Stimulated activated CD4-positive, alpha-beta T cell treated with anti-CD3 and anti-CD28 coated beads, Interleukin-4, amount 100 ng/mL, for 1 hour (primary cell): Measurements from ENCODE around the gene POLR3E.
"Not testable (repeated sequence)": the region's sequence is repeated elsewhere in the genome, so short reads cannot be mapped to it uniquely, and the experiment has no call there.

ENCODE experiments used
- DNase-seq: peaks from one replicate; pipeline ENCODE4 v3.0.0-alpha.2; 2020

Gene POLR3E

DNA sequence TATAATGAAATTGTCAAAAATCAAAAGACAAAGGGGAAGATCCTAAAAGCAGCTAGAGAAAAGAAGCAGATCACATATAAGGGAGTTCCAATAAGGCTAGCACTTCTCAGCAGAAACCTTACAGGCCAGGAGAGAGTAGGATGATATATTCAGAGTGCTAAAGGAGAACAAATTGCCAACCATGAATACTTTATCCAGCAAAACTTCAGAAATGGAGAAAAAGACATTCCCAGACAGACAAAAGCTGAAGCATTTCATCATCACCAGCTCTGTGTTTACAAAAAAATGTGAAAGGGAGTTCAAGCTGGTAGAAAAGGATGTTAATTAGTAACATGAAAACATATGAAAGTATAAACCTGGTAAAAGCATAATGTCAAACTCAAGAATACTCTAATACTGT, 39.8 kb downstream of the POLR3E start:
- no peak for DNase-seq

DNA sequence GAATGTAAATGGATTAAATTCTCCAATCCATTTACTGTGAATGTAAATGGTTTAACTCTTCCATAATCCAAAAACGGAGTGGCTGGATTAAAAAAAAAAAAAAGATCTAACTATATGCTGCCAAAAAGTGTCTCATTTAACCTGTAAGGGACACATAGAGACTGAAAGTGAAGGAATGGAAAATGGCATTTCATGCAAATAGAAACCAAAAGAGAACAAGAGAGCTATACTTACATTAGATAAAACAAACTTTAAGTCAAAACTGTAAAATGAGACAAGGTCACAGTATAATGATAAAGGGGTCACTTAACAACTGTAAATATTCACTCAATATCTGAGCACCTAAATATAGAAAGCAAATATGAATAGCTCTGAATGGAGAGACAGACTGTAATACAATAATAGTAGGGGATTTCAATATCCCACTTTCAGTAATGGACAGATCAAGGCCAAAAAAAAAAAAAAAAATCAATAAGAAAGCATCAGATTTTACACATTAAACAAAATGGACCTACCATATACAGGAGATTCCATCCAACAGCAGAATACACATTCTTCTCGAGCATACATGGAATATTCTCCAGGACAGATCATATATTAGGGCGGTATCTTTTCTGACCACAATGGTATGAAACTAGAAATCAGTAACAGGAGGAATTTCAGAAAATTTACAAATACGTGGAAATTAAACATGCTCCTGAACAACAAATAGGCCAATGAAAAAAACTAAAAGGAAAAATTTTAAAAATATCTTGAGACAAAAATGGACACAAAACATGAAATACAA, 40.8 kb downstream of the POLR3E start:
- DNase-seq, result no peak

- no peak for DNase-seq
Measured at GRCh38 chr16:22340945-22341344, 43.7 kb downstream of the POLR3E start.

- DNase-seq, result no peak
Measured at GRCh38 chr16:22342082-22342481, 44.9 kb downstream of the POLR3E start.

DNA sequence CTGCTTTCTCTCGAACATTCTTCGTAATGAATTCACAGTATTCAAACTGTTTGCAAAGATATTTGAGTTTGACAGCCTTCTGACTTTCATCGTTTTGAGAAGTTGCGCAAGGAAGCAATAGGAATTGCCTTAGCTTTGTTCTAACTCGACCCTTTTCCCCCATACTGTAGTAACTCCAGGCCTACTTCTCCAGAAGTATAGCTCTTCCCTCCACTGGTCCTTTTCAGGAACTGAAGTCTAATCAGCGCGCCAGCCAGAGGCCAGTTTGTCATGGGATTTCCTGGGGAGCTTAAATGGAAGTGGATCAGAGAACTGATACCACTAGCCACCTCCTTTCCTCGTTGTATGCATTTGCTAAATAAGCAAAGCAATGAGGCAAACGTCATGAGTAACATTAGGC, 49.3 kb downstream of the POLR3E start:
- DNase-seq, result no peak

DNA sequence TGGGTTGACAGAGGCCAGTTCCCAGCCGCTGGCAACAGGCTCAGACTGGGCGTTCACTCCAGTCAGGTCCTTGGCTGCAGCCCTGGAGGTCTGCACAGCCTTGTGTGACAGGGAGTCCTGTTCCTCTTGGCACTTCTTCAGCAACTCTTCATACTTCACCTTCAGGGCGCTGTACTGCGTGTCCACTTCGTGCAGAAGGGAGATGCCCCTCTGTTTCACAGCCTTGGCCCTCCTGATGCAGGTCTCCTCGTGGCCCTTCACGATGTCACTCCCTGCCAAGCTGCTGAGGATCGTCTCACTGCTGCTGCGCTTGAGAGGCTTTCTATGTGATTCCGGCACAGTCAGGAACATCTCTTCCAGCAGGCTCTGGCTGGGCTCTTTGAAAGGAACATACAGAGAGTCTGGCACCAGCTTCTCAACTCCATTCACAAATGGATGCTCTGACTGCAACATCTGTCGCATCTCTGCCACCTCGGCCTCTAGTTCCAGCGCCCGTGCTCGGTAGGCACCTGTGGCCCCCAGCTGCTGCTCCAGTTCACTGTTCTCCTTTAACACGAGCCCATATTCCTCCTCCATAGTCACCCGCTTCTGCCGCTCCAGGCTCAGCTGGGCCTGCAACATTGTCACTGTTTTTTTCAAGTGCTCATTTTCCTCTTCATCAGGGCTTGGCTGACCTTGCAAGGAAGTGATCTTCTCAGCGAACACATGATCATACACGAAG, 50.1 kb downstream of the POLR3E start:
- no peak for DNase-seq

GRCh38 chr16:22348291-22348690, 51.1 kb downstream of the POLR3E start:
- no peak for DNase-seq

GRCh38 chr16:22351017-22351416, 53.8 kb downstream of the POLR3E start:
- DNase-seq, result not testable (repeated sequence)

DNA sequence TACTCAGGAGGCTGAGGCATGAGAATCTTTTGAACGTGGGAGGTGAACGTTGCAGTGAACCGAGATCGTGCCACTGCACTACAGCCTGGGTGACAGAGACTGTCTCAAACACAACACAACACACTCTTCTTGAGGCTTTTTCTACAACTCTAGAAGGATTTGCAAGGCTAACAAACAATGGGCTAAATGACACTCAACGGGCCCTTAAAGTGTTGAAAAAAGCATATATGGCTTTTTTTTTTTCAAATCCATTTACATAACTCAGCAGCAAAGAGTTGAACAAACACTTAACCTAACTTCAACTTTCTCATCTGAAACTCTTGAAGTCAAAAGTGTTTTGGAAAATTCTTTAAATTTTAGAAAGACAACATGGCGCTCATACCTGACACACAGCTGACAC, 54.9 kb downstream of the POLR3E start:
- no peak for DNase-seq

GRCh38 chr16:22352723-22353122, 55.5 kb downstream of the POLR3E start:
- no peak for DNase-seq

DNA sequence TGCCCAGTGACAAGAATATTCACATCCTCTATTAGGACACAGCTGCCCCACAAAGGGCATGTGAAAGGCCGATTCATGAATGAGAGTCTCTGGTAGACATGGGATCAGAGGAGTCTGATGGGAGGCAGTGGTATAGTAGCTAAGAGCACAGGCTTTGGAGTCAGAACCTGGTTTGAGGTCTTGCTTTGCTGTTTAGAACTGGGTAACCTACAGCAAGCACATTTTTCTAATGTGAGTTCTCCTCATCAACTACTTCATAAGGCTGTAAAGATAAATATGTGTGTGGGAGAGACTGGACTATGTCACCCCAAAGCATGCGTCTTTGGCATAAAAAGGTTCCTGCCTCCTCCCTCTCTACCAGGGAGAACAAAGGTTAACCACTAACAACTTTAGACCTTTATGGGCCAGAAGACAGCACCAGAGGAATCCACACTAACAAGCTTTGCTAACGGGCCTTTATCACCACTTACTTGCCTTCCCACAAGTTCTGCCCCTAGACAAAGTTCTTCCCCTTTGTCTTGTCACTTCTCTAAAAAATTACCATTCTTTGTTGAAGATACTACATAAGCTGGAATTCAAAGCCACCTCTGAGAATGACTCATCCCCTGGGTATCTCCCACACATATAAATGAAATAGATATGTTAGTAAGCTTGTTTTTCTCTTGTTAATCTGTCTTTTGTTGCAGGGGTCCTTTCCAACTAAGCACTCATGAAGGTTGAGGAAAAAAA, 56.1 kb downstream of the POLR3E start:
- no peak for DNase-seq

- no peak for DNase-seq
Measured at GRCh38 chr16:22353933-22354541, 56.8 kb downstream of the POLR3E start.

- DNase-seq, result no peak
Measured at GRCh38 chr16:22355487-22355908, 58.3 kb downstream of the POLR3E start.

- DNase-seq, result no peak
Measured at GRCh38 chr16:22356930-22357634, 59.9 kb downstream of the POLR3E start.

DNA sequence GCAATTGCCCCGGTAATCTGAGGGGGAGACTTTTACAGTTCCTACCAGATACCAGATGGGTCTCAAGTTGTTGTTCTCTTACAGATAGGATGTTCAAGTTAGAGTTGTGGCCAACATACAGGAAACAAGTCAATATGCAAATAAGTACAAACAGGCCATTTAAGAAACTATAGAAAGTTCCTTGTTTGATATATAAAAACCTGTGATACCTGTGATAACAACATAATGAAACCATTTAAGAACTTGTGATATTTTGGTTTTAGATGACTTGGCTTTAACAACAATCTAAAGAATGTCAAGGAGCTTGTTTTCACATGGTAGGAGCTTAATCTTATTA, 60.4 kb downstream of the POLR3E start:
- no peak for DNase-seq

- DNase-seq, result no peak
Measured at GRCh38 chr16:22358000-22358399, 60.8 kb downstream of the POLR3E start.

GRCh38 chr16:22359679-22360078, 62.5 kb downstream of the POLR3E start:
- DNase-seq, result no peak

- DNase-seq, result no peak
Measured at GRCh38 chr16:22360963-22361659, 63.9 kb downstream of the POLR3E start.

- no peak for DNase-seq
Measured at GRCh38 chr16:22364241-22364640, 67.0 kb downstream of the POLR3E start.

GRCh38 chr16:22366371-22366770, 69.2 kb downstream of the POLR3E start:
- DNase-seq, result no peak

- DNase-seq, result no peak
Measured at GRCh38 chr16:22366889-22367288, 69.7 kb downstream of the POLR3E start.

- not testable (repeated sequence) for DNase-seq
Measured at GRCh38 chr16:22368200-22368826, 71.1 kb downstream of the POLR3E start.
